DMS53 (cell line): Measurements from ENCODE around the gene ATP6V0C.
A peak's percentile ranks its signal among the peaks of the same experiment; 100 is the strongest.
"Not testable (repeated sequence)": the region's sequence is repeated elsewhere in the genome, so short reads cannot be mapped to it uniquely, and the experiment has no call there.

Experiments used
- DNase-seq: peaks from one replicate; lab custom pipeline; 2025; lab: John Stamatoyannopoulos, UW

Gene ATP6V0C

DNA sequence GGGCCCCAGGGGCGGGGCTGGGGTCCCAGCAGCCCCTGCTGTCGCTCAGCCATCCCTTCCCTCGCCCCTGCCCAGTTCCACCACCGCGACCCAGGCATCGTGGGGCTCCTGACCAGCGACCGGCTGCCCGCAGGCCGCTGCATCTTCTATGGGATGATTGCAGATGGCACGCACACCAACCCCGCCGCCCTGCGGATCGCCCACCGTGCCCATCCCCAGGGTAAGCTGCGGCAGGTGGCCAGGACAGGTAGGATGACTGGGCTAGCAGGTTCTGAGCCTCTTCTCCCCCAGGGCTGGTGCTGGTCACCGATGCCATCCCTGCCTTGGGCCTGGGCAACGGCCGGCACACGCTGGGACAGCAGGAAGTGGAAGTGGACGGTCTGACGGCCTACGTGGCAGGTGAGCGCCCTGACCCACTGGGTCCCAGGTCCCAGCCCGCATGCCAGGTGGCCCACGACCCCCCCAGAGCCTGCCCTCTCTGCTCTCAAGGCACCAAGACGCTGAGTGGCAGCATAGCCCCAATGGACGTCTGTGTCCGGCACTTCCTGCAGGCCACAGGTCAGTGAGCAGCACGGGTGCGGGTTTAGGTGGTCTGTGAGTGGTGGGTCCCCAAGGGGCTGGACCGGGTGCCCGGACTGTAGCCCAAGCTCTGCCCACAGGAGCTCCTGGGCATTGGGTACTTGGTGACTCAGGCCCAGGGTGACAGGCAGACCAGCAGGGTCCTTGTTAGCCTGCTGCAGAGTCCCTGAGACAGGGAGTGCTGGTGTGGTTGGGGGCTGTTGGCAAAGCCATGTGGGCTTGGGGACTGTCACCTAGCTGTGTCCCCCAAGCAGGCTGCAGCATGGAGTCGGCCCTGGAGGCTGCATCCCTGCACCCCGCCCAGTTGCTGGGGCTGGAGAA lies 14.7 kb downstream of the ATP6V0C start:
- no peak for DNase-seq

DNA sequence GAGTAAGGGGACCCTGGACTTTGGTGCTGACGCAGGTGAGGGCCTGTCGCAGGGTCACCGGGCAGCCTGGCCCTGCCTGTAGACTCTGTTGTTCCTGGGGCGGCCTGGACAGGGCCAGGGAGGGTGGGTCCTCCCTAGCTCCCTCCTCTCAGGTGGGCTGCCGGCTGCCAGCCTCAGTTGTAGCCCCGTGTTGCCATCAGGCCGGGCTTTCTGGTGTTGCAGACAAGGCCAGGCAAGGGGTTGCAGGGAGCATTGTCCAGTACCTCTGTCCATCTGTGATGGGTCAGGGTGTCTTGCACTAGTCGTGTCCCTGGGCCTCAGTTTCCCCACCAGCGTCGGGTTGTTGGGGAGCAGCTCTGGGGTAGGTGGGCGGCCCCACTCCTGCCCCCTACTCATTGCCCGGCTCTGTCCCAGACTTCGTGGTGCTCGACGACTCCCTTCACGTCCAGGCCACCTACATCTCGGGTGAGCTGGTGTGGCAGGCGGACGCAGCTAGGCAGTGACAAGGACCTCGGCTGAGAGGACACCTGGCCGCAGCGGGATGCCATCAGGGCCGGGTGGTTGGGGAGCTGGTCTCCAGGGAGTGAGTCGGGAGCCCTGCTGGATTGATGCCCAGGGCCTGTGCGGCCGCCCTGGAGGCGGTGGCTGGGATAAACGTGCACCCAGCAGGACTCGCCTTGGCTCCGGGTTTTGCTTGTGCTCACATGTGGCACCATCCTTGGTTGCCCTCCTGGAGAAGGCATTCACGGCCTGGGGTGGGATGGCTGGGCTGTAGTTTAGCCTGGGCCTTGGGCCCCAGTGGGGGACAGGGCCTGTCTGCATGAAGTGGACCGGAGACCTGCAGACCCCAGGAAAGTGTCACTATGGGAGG lies 15.5 kb downstream of the ATP6V0C start:
- peak; percentile 41 for DNase-seq

DNA sequence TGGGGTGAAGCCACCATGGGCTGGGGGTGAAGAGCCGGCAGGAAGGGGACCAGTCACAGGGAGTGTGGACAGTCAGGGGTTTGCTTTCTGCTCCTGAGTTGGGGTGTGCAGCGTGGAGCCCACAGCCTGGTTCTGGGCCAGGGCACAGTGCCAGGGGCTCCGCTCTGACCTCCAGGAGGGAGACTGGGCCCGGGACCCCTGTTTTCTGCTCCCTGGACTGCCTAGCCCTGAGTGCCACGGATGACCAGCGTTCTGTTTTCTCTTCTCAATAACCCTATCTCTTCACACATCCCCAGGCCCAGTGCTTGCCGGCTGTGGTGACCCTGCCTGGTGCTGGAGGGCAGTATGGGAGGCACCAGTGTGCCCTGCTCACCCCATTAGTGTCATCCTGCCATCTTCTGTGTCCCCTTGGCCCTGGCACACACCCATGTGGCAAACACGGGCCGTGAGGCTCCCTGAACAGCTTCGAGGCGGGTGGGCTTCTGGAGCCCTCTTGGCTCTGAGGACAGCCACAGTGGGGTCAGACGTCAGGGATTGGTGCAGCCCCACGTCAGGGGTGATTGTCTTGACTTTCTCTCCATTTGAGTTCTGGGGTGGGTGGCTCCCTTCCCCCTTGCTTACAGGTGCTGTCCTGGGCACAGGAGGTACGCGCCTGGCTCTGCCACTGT lies 16.3 kb downstream of the ATP6V0C start:
- DNase-seq, result no peak

- DNase-seq, result no peak
Observed at GRCh38 chr16:2530629-2531318, 17.0 kb downstream of the ATP6V0C start.

- DNase-seq, result peak; percentile 46
Observed at GRCh38 chr16:2531371-2531695, 17.6 kb downstream of the ATP6V0C start, which contains the start of gene CEMP1. Gene CEMP1, minus strand, starts transcription at chr16:2531408. Its CDS starts 335 bp downstream, at chr16:2531073.

DNA sequence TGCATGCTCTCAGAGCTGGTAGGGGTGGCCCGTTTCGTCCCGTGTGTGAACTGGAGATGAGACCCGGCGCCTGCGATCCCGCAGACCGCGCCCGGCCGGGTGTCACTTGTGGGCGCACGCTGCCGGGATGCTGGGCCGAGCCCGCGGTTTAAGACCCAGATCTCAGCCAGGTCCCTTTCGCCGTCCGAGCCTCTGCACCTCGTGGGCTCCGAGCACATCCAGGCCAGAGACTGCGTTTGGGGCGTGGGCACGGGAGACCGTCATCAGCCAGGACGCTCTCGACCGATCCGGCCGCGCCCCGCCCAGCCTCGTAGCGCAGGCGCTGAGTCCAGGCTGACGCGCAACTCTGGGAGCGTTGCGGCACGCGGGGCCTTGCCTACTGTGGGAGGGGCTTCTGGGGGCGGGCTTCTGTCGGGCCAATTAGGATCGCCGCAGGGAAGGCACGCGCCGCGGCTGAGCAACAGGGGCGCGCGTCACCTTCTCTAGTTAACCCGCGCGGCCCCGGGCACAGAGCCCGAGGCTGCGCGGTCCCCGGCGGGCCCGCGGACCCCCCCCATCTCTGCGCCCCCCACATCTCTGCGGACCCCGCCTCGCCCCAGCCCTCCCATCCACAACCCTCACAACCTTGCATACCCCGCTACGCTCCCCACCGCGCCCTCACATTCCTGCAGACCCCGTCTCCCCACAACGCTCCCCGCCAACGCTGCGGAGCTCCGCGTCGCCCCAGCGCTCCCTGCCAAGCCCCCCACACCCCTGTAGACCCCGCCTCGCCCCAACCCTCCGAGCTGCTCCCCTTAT lies 18.1 kb downstream of the ATP6V0C start:
- DNase-seq, result peak; percentile 98

GRCh38 chr16:2532494-2533141 lies 18.9 kb downstream of the ATP6V0C start:
- peak; percentile 89 for DNase-seq

DNA sequence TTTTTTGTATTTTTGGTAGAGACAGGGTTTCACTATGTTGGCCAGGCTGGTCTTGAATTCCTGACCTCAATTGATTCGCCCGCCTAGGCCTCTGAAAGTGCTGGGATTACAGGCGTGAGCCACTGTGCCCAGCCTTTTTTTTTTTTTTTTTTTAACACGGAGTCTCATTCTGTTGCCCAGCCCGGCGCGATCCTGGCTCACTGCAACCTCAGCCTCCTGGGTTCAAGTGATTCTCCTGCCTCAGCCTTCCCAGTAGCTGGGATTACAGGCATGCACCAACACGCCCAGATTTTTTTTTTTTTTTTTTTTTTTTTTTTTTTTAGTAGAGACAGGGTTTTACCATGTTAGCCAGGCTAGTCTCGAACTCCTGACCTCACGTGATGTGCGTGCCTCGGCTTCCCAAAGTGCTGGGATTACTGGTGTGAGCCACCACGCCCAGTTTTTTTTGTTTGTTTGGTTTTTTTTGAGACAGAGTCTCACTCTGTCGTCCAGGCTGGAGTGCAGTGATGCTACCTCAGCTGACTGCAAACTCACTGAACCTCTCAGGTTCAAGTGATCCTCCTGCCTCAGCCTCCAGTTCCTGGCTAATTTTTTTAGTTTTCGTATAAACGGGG lies 19.5 kb downstream of the ATP6V0C start:
- DNase-seq, result peak; percentile 62

DNA sequence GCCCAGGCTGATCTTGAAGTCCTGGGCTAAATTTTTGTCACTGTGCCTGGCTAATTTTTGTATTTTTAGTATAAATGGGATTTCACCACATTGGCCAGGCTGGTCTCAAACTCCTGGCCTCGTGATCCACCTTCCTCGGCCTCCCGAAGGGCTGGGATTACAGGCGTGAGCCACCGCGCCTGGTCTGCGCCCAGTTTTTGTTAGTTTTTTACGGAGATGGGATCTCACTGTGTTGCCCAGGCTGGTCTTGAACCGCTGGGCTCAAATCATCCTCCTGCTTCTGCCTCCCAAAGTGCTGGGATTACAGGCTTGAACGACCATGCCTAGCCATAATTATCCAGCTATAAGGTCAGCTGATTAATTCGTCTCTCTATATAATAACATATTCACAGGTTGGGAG lies 20.2 kb downstream of the ATP6V0C start:
- DNase-seq, result no peak

DNA sequence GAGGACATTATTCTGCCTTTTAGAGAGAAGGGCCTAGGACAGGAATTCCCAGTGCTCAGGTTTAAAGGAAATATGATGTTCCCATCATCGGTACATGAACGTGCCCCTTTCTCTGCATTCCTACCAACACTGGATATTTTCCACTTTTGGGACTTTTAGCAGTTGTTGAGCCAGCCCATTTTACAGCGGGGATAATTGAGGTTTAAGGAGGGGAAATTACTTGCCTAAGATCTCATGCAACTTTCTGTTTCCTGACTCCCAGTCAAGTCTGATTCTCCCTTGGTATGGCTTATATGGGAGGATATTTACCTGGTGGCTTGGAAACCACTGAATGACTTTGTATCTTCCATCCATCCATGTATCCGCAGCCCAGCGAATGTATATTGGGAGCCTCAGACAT lies 20.6 kb downstream of the ATP6V0C start:
- DNase-seq, result not testable (repeated sequence)

GRCh38 chr16:2535625-2536013 lies 21.9 kb downstream of the ATP6V0C start:
- DNase-seq, result no peak

DNA sequence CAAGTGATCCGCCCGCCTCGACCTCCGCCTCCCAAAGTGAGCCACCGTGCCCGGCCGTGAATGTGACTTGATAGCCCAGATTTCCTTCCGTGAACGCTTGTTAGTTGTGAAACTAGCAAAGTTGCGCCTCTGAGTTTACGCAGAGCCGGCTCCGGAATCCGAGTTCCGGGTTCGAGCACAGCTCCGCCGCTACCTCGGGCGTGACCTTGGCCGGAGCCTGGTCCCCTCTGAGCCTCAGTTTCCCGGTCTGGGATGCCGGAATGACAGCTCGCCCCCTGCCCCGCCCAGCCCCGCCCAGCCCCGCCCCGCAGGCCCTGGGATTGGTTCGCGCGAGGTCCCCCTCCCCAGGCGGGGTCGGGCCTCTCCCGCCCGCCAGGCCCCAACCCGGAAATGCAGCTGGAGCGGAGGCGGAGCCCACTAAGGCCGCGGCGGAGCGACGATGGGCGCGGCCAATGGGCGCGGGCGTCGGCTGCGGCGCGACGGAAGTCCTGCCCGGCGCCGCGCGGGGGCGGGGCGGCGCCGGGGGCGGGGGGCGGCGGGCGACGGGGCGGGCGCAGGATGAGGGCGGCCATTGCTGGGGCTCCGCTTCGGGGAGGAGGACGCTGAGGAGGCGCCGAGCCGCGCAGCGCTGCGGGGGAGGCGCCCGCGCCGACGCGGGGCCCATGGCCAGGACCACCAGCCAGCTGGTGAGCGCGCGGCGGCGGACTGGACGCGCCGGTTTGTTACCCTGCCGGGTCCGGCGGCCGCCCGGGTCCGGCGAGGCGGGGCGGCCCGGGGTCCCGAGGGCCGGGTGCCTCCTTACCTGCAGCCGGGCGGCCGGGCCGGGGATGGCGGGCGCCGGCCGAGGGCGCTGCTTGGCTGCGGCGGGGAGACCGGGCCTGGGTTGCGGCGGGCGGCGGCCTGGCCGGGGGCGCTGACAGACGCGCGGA lies 24.0 kb downstream of the ATP6V0C start, which contains the start of gene PDPK1:
Gene PDPK1, plus strand, starts transcription at position 571 of the 929 bp plus-strand sequence. Its CDS starts 92 bp downstream, at position 663.
- peak; percentile 95 for DNase-seq

DNA sequence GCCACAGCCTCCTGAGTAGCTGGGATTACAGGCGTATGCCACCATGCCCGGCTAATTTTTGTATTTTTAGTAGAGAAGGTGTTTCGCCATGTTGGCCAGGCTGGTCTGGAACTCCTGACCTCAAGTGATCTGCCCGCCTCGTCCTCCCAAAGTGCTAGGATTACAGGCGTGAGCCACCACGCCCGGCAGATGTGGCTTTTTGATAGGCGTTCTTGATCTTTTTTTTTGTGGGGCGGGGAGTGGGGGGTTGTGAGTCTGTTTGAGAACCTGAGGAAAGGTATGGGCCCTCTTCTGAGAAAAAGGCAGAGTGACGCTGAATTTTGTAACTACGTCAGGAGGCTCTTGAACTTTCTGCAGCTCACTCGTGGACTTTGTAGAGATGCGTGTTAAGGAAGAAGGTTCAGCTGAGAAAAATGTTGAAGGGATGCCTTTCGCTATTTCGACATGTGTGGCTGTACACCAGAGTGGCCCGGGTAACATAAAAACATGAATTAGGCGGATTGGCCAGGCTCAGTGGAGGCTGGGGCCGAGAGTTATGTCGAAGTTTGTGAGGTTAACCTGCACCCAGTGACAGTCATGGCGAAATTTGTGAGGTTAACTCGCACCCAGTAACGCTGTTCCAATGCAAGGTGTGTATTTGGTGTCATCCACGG lies 25.6 kb downstream of the ATP6V0C start:
- not testable (repeated sequence) for DNase-seq

GRCh38 chr16:2539845-2540458 lies 26.2 kb downstream of the ATP6V0C start:
- not testable (repeated sequence) for DNase-seq

DNA sequence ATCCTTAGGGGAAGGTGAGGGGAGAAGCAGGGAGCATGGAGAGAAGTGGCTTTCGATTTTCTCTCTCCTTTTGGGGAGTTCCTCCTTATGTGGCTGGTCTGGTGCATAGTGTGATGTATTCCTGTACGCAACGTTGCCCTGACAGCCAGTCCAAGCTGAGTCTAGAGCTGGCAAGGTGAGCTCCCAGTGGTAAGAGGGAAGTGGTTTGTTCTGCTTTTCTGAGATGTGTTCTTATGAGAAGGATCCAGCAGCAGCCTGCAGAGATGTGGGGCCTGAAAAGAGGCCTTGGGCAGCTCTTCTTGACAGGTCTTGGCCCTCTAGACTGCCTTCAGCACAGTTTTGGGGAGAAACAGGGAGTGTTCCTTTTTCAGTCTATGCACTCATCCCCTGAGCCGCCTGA lies 27.2 kb downstream of the ATP6V0C start:
- DNase-seq, result not testable (repeated sequence)

DNA sequence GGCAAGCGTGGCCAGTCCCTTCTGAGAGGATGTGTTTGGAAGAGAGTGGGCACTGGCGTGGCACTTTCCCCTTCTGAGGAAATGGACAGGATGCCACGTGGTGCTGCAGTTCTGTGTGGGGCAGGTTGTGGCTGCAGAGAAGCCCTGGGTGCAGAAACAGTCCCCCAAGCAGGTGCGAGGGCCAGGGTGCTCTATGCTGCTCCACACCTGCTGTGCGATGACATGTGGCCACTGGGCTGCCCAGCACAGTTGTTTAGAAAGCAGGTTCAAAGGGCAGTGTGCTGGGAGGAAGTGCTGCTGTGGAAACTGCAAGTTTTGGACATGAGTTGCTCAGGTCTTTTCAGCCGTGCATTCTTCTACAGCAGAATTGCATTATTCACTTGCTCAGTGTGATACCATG lies 27.7 kb downstream of the ATP6V0C start:
- peak; percentile 54 for DNase-seq

- DNase-seq, result not testable (repeated sequence)
Observed at GRCh38 chr16:2543771-2544170, 30.0 kb downstream of the ATP6V0C start.
